B cell (primary cell): ENCODE results near the gene TMEM244. TPM values are rescaled to one million over a fixed set of nuclear protein-coding genes. Genes with fewer than 3 reads are reported as not detected.

Experiments
- ATAC-seq: fragments of 200-7000 bp; cut with Tn5 transposase; one replicate; pipeline ENCODE4 v1.10.0; 2021; ENCODE audit warnings: low read depth, mild to moderate bottlenecking, moderate number of reproducible peaks, moderate library complexity
- CTCF ChIA-PET: fragments of 350-600 bp; sonication (Branson Sonifier 250); formaldehyde crosslinking; loops from one replicate; lab custom pipeline; 2021; ENCODE audit warnings: antibody characterized with exemption, inconsistent platforms; lab: Charles Lee
- POLR2A ChIA-PET: fragments of 350-600 bp; sonication (Branson Sonifier 250); formaldehyde crosslinking; loops from one replicate; lab custom pipeline; 2021; ENCODE audit warnings: antibody characterized with exemption; lab: Charles Lee
- DNase-seq: peaks from one replicate; pipeline ENCODE4 v3.0.0; 2013
- H2AFZ ChIP-seq: 2 replicates; pipeline ENCODE4 v1.6.1; 2012; ENCODE audit warnings: mild to moderate bottlenecking, low read depth, low read length; ENCODE audit not compliant: insufficient read depth, poor library complexity, severe bottlenecking
- H3K27ac ChIP-seq, 2 donors: 1 replicate in 1 of 2; 2 replicates in 1 of 2; pipeline ENCODE4 v1.5.1; 2012 to 2013; ENCODE audit warnings: low read length in 2 of 2, mild to moderate bottlenecking in 2 of 2, moderate library complexity in 1 of 2
- H3K27me3 ChIP-seq, 4 experiments: fragments of 200-600 bp in 1 of 4; sonication (generic) in 1 of 4; replicated peaks in 1 of 4; 1 replicate in 2 of 4; 2 replicates in 2 of 4; pipeline versions ENCODE4 v1.6.1 to v1.7.0; 2013 to 2016; ENCODE audit warnings: low read length in 3 of 4, mild to moderate bottlenecking in 2 of 4, mixed read lengths in 1 of 4, moderate library complexity in 1 of 4; ENCODE audit not compliant: insufficient read depth in 4 of 4, control insufficient read depth in 3 of 4; ENCODE audit errors: control extremely low read depth in 1 of 4
- H3K36me3 ChIP-seq, 2 experiments: replicated peaks in 1 of 2; 1 replicate in 1 of 2; 2 replicates in 1 of 2; pipeline versions ENCODE4 v1.6.1 to v1.7.1; 2013; ENCODE audit warnings: low read length in 1 of 2; ENCODE audit not compliant: insufficient read depth in 2 of 2, control insufficient read depth in 1 of 2; ENCODE audit errors: control extremely low read depth in 1 of 2, extremely low read depth in 1 of 2
- H3K4me1 ChIP-seq, 2 donors: fragments of 200-600 bp in 1 of 2; sonication (generic) in 1 of 2; 1 replicate in 1 of 2; 2 replicates in 1 of 2; pipeline versions ENCODE4 v1.5.1 to v1.6.1; 2013 to 2017; ENCODE audit warnings: low read length in 2 of 2; ENCODE audit not compliant: control insufficient read depth in 2 of 2, insufficient read depth in 2 of 2
- H3K4me2 ChIP-seq: replicated peaks from 2 replicates; pipeline ENCODE3; 2012; ENCODE audit warnings: mild to moderate bottlenecking, low read depth, low read length; ENCODE audit not compliant: poor library complexity, severe bottlenecking
- H3K4me3 ChIP-seq, 5 experiments: fragments of 200-600 bp in 1 of 5; sonication (generic) in 1 of 5; 1 replicate in 3 of 5; 2 replicates in 2 of 5; pipeline versions ENCODE4 v1.5.1 to v1.7.0; 2011 to 2016; ENCODE audit warnings: low read length in 4 of 5, mild to moderate bottlenecking in 4 of 5, low read depth in 2 of 5, control low read depth in 1 of 5, moderate library complexity in 1 of 5; ENCODE audit not compliant: insufficient read depth in 1 of 5; ENCODE audit errors: control extremely low read depth in 1 of 5, extremely low read depth in 1 of 5
- H3K79me2 ChIP-seq: fragments of 200-600 bp; sonication (generic); one replicate; pipeline ENCODE4 v1.6.0; 2016; ENCODE audit warnings: low read length; ENCODE audit not compliant: control insufficient read depth, insufficient read depth
- H3K9ac ChIP-seq: fragments of 200-600 bp; sonication (generic); 2 replicates; pipeline ENCODE4 v1.6.1; 2017; ENCODE audit warnings: mild to moderate bottlenecking, low read length, moderate library complexity
- H3K9me3 ChIP-seq, 3 donors: one replicate each; pipeline versions ENCODE4 v1.6.1 to v1.7.1; 2013; ENCODE audit warnings: low read length in 2 of 3; ENCODE audit not compliant: control insufficient read depth in 2 of 3, insufficient read depth in 1 of 3; ENCODE audit errors: control extremely low read depth in 1 of 3
- H4K20me1 ChIP-seq: 2 replicates; pipeline ENCODE4 v1.6.0; 2012; ENCODE audit warnings: mild to moderate bottlenecking, low read length; ENCODE audit not compliant: insufficient read depth, control insufficient read depth, poor library complexity, severe bottlenecking
- H3K27ac Mint-ChIP-seq: one replicate; pipeline ENCODE4 v1.8.0; 2021; ENCODE audit warnings: mixed read lengths
- H3K27me3 Mint-ChIP-seq: one replicate; pipeline ENCODE4 v1.8.0; 2021; ENCODE audit warnings: mixed read lengths
- H3K4me1 Mint-ChIP-seq: one replicate; pipeline ENCODE4 v1.8.0; 2021; ENCODE audit warnings: mixed read lengths
- H3K4me3 Mint-ChIP-seq: one replicate; pipeline ENCODE4 v1.8.0; 2021; ENCODE audit warnings: mixed read lengths
- H3K9me3 Mint-ChIP-seq: one replicate; pipeline ENCODE4 v1.8.0; 2022; ENCODE audit warnings: mixed read lengths; ENCODE audit not compliant: insufficient read depth
- CTCF ChIP-seq: fragments of 200-600 bp; IDR thresholded peaks from one replicate; pipeline ENCODE4 v1.8.0; 2022; ENCODE audit warnings: antibody characterized with exemption, mild to moderate bottlenecking
- EZH2 ChIP-seq: IDR thresholded peaks from 2 replicates; pipeline ENCODE4 v1.6.1; 2012; ENCODE audit warnings: borderline replicate concordance, low read depth, mild to moderate bottlenecking, moderate library complexity, low read length; ENCODE audit not compliant: insufficient read depth, poor library complexity, severe bottlenecking
- WGBS: methylation state at CpG from one replicate; pipeline ENCODE4 v1.1.5; 2013; ENCODE audit warnings: missing lambda C conversion rate; ENCODE audit not compliant: insufficient coverage; 5-methylcytosine and 5-hydroxymethylcytosine counted together
- intact Hi-C: fragments of 100-400 bp; cut with micrococcal nuclease; formaldehyde crosslinking; loops from one replicate; pipeline ENCODE4 v1.10.0; 2022
- polyA plus RNA-seq: library from polyadenylated mRNA; depleted of rRNA; stranded (reverse); fragments of >200 nt; gene quantifications from 2 replicates; pipeline ENCODE4 v1.2.3, GENCODE V29; 2012
- total RNA-seq, 2 donors: library from RNA; stranded (reverse); fragments of 120-200 nt in 1 of 2; gene quantifications; 1 replicate in 1 of 2; 2 replicates in 1 of 2; pipeline versions ENCODE4 v1.2.3 to v1.2.4, GENCODE V29; 2013 to 2022

The TMEM244 gene
- total and polyA plus RNA-seq, 2 donors (not counting 1 experiment from before 2014, with no cell fraction given), result not detected

- ChIA-PET CTCF (interaction anchor here (0.7 to 1.3 kb wide), 2 partner anchors 28 to 104 kb away, joined by 3 read pairs; no protein-coding TSS in a partner anchor), POLR2A (no interaction called here)
- Histone ChIP-seq H3K27ac (no peak overlapping the region), H3K36me3 (no peaks in the 10 kb centered on the region), H3K79me2 (no peaks in the 10 kb centered on the region), H3K4me2 (no peak overlapping the region), H2AFZ (no peak overlapping the region), H3K4me1 (no peaks in the 10 kb centered on the region), H4K20me1 (no peaks in the 10 kb centered on the region), H3K4me3 (no peak overlapping the region), H3K9ac (no peak overlapping the region), H3K9me3 (peaks cover 0 to 3% (median 2%) of the 10 kb centered on the region in 3 donors), H3K27me3 (no peaks in the 10 kb centered on the region)
- H3K27ac Mint-ChIP-seq, result no peak overlapping the region
- H3K4me3 Mint-ChIP-seq, result no peak overlapping the region
- WGBS, result no CpG with 5 or more reads among the region's 3 CpGs
- H3K9me3 Mint-ChIP-seq, result peaks cover 2% of the 10 kb centered on the region
- TF ChIP-seq EZH2 (no peak), CTCF (no peak)
- H3K4me1 Mint-ChIP-seq, result no peaks in the 10 kb centered on the region
- DNase-seq, result no peak
- intact Hi-C loops, result no loop called here
- ATAC-seq, result no peak
- no peaks in the 10 kb centered on the region for H3K27me3 Mint-ChIP-seq
These were observed 7.0 kb downstream of the TMEM244 start for GRCh38 chr6:129853996-129854711.

- Histone ChIP-seq H3K27me3 (no peaks in the 10 kb centered on the region), H3K9me3 (peaks cover 0 to 3% (median 2%) of the 10 kb centered on the region in 3 donors), H4K20me1 (no peaks in the 10 kb centered on the region), H3K4me1 (no peaks in the 10 kb centered on the region), H3K4me2 (no peak overlapping the region), H3K9ac (no peak overlapping the region), H3K4me3 (no peak overlapping the region), H3K36me3 (no peaks in the 10 kb centered on the region), H3K27ac (no peak overlapping the region), H3K79me2 (no peaks in the 10 kb centered on the region), H2AFZ (no peak overlapping the region)
- intact Hi-C loops, result no loop called here
- H3K27me3 Mint-ChIP-seq, result no peaks in the 10 kb centered on the region
- no peak overlapping the region for H3K27ac Mint-ChIP-seq
- H3K4me3 Mint-ChIP-seq, result no peak overlapping the region
- 95% methylated on average over 4 of the region's 5 CpGs for WGBS
- no peak for TF ChIP-seq CTCF
- no peak for TF ChIP-seq EZH2
- H3K9me3 Mint-ChIP-seq, result peaks cover 2% of the 10 kb centered on the region
- no peaks in the 10 kb centered on the region for H3K4me1 Mint-ChIP-seq
- ChIA-PET POLR2A (no interaction called here), CTCF (interaction anchor here (0.6 kb wide), 1 partner anchor 29 kb away, joined by 3 read pairs; no protein-coding TSS in a partner anchor)
- DNase-seq (no peak), ATAC-seq (no peak)
These were observed 8.8 kb downstream of the TMEM244 start for GRCh38 chr6:129852257-129852858.
